Suprapubic skin (tissue), 3 donors: ENCODE data around the gene C1orf50.
"Not testable (repeated sequence)": the region's sequence is repeated elsewhere in the genome, so short reads cannot be mapped to it uniquely, and the experiment has no call there.

ENCODE experiments used
- CTCF ChIP-seq, 2 donors: fragments of 200-600 bp in 1 of 2; fragments of 450-650 bp in 1 of 2; sonication (generic) in 1 of 2; IDR thresholded peaks; one replicate each; pipeline ENCODE4 v1.5.1; 2016 to 2019; ENCODE audit warnings: antibody characterized with exemption in 2 of 2, mild to moderate bottlenecking in 1 of 2, moderate library complexity in 1 of 2
- POLR2AphosphoS5 ChIP-seq, 3 donors: sonication (generic); formaldehyde crosslinking; IDR thresholded peaks; one replicate each; pipeline ENCODE4 v1.6.1; 2017; ENCODE audit warnings: antibody characterized with exemption in 3 of 3

- TF ChIP-seq CTCF, POLR2AphosphoS5 (IDR thresholded peaks at IDR 0.05): not testable (repeated sequence)
Measured at GRCh38 chr1:42725820-42726219, 41.2 kb upstream of the C1orf50 start.
